Epidermal melanocyte (primary cell): Measurements from ENCODE around the gene PRAMEF11.
"Not testable (repeated sequence)": the region's sequence is repeated elsewhere in the genome, so short reads cannot be mapped to it uniquely, and the experiment has no call there.

Experiments used
- DNase-seq: peaks from one replicate; pipeline ENCODE4 v3.0.0; 2011; ENCODE audit warnings: low spot score; ENCODE audit not compliant: insufficient read length

PRAMEF11 gene

GRCh38 chr1:12831310-12831709 is at the start of gene PRAMEF11:
PRAMEF11 (minus strand) TSS chr1:12831410; CDS start chr1:12828789, 2,621 bp downstream.
- not testable (repeated sequence) for DNase-seq

GRCh38 chr1:12878453-12878852 is 47.2 kb upstream of the PRAMEF11 start:
- not testable (repeated sequence) for DNase-seq

GRCh38 chr1:12863131-12863880 is 32.1 kb upstream of the PRAMEF11 start:
- DNase-seq = not testable (repeated sequence)

GRCh38 chr1:12856786-12857185 is 25.6 kb upstream of the PRAMEF11 start, which contains the start of gene PRAMEF2:
PRAMEF2 (plus strand) TSS chr1:12857086; CDS start chr1:12859010, 1,924 bp downstream.
- DNase-seq = not testable (repeated sequence)

GRCh38 chr1:12851779-12852178 is 20.6 kb upstream of the PRAMEF11 start:
- no peak for DNase-seq

GRCh38 chr1:12848620-12849019 is 17.4 kb upstream of the PRAMEF11 start, which contains the start of gene HNRNPCL1:
HNRNPCL1 (minus strand) TSS chr1:12848720; CDS start chr1:12848289, 431 bp downstream.
- DNase-seq = not testable (repeated sequence)

- DNase-seq = not testable (repeated sequence)
Observed at GRCh38 chr1:12833251-12833650, 2.0 kb upstream of the PRAMEF11 start.

GRCh38 chr1:12819061-12819460 is 12.1 kb downstream of the PRAMEF11 start:
- DNase-seq = not testable (repeated sequence)

GRCh38 chr1:12811409-12811784 is 19.8 kb downstream of the PRAMEF11 start:
- DNase-seq = no peak

- no peak for DNase-seq
Observed at GRCh38 chr1:12810691-12811408, 20.4 kb downstream of the PRAMEF11 start.

GRCh38 chr1:12809933-12810332 is 21.3 kb downstream of the PRAMEF11 start:
- no peak for DNase-seq

GRCh38 chr1:12799730-12800129 is 31.5 kb downstream of the PRAMEF11 start:
- no peak for DNase-seq

GRCh38 chr1:12798911-12799310 is 32.3 kb downstream of the PRAMEF11 start:
- DNase-seq = no peak

- DNase-seq = not testable (repeated sequence)
Observed at GRCh38 chr1:12791097-12791496, 40.1 kb downstream of the PRAMEF11 start, which contains the start of gene PRAMEF1. PRAMEF1 (plus strand) TSS chr1:12791397; CDS start chr1:12793228, 1,831 bp downstream.

GRCh38 chr1:12784729-12785128 is 46.5 kb downstream of the PRAMEF11 start:
- not testable (repeated sequence) for DNase-seq

- not testable (repeated sequence) for DNase-seq
Observed at GRCh38 chr1:12783783-12784182, 47.4 kb downstream of the PRAMEF11 start.

- not testable (repeated sequence) for DNase-seq
Observed at GRCh38 chr1:12781488-12781887, 49.7 kb downstream of the PRAMEF11 start.

- no peak for DNase-seq
Observed at GRCh38 chr1:12778907-12779306, 52.3 kb downstream of the PRAMEF11 start.

- DNase-seq = no peak
Observed at GRCh38 chr1:12778061-12778460, 53.1 kb downstream of the PRAMEF11 start.

GRCh38 chr1:12776801-12777557 is 54.2 kb downstream of the PRAMEF11 start:
- no peak for DNase-seq

GRCh38 chr1:12775443-12775842 is 55.8 kb downstream of the PRAMEF11 start:
- DNase-seq = no peak
